ENCODE results near the gene GPC6. TPM values are rescaled to one million over a fixed set of nuclear protein-coding genes. Genes with fewer than 3 reads are reported as not detected.

The GPC6 gene
- total RNA-seq, 1 donor from 2014 or later: 5.5 TPM

DNA sequence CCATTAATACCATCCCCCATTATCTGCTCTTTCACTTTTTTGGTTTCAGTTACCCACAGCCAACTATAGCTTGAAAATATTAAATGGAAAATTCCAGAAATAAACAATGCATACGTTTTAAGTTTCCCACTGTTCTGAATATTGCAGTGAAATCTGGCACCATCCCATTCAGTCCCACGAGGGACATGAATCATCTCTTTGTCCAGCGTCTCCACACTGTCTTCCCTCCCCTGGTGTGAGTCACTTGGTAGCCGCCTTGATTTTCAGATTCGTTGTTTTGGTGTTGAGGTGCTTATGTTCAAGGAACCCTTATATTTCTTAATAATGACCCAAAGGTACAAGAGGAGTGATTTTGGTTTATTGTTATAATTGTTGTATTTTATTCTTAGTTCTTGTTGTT, 1006.8 kb downstream of the GPC6 start:
- TF ChIP-seq, protein P1, sequence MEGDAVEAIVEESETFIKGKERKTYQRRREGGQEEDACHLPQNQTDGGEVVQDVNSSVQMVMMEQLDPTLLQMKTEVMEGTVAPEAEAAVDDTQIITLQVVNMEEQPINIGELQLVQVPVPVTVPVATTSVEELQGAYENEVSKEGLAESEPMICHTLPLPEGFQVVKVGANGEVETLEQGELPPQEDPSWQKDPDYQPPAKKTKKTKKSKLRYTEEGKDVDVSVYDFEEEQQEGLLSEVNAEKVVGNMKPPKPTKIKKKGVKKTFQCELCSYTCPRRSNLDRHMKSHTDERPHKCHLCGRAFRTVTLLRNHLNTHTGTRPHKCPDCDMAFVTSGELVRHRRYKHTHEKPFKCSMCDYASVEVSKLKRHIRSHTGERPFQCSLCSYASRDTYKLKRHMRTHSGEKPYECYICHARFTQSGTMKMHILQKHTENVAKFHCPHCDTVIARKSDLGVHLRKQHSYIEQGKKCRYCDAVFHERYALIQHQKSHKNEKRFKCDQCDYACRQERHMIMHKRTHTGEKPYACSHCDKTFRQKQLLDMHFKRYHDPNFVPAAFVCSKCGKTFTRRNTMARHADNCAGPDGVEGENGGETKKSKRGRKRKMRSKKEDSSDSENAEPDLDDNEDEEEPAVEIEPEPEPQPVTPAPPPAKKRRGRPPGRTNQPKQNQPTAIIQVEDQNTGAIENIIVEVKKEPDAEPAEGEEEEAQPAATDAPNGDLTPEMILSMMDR (IDR thresholded peaks at IDR 0.05; ENCODE audit: insufficient read depth, low read length, severe bottlenecking): no peak
- FAIRE-seq: no peak
- Histone ChIP-seq H3K27me3 (ENCODE audit: control insufficient read depth, insufficient read depth, low read length) (no peaks in the 10 kb centered on the region), H3K4me3 (ENCODE audit: low read depth, low read length) (no peak overlapping the region), H3K36me3 (ENCODE audit: control insufficient read depth, insufficient read depth, low read length) (no peaks in the 10 kb centered on the region)
- DNase-seq (ENCODE audit: low read depth): peak; percentile 65

DNA sequence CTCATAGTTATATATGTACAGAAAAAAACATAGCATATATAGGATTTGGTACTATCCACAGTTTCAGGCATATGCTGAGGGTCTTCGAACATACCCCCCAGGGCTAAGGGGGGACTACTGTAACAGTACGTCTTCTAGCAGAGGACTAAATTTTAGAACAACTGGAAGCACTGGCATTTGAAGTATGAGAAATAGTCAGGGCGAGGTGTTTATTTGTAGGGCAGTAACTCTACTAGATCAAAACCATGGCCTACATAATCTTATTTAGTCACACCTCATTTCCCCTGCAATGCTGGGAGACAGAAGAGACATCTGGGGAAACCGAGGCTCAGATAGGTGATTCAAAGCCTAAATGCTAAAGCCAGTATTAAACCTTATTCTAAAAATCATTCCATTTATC, 1007.2 kb downstream of the GPC6 start:
- Histone ChIP-seq H3K27me3 (ENCODE audit: control insufficient read depth, insufficient read depth, low read length) (no peaks in the 10 kb centered on the region), H3K4me3 (ENCODE audit: low read depth, low read length) (no peak overlapping the region), H3K36me3 (ENCODE audit: control insufficient read depth, insufficient read depth, low read length) (no peaks in the 10 kb centered on the region)
- TF ChIP-seq, protein P1 (IDR thresholded peaks at IDR 0.05; ENCODE audit: insufficient read depth, low read length, severe bottlenecking): no peak
- DNase-seq (ENCODE audit: low read depth): no peak
- FAIRE-seq: no peak

DNA sequence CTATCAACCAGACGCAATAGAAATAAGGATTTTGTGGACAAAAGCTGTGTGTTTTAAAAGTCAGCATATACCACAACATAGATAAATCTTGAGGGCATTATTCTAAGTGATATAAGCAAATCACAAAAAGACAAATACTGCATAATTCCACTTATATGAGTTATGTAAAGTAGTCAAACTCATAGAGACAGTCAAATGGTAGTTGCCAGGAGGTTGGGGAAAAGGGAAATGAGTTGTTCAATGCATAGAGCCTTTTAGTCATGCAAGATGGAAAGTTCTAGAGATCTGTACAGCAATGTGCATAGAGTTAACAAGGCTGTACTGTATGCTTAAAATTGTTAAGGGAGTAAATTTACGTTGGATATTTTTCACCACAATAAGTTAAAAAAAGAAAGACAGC, 1008.1 kb downstream of the GPC6 start:
- H3K27me3 ChIP-seq (ENCODE audit: control insufficient read depth, insufficient read depth, low read length): no peaks in the 10 kb centered on the region
- no peak overlapping the region for H3K4me3 ChIP-seq (ENCODE audit: low read depth, low read length)
- no peaks in the 10 kb centered on the region for H3K36me3 ChIP-seq (ENCODE audit: control insufficient read depth, insufficient read depth, low read length)
- no peak for FAIRE-seq
- no peak for DNase-seq (ENCODE audit: low read depth)
- TF ChIP-seq, protein P1 (IDR thresholded peaks at IDR 0.05; ENCODE audit: insufficient read depth, low read length, severe bottlenecking): no peak

DNA sequence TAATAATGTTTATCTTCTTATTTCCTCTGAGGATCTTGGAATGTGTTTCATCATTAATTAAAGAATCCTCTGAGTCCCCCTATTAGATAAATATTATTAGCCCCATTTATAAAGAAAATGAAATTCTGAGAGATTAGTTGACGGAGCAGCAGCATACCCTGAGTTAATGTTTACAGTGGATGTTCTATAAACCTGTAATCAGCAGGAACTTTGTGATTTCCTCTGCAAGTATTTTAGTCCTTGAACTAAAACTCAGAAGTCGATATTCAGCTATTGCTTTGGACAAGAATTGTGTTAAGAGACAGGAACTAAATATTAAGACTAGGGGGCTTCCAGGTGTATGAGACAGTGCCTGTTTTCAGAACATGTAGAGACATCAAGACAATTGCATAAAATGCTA, 1009.5 kb downstream of the GPC6 start:
- no peak for FAIRE-seq
- no peak for DNase-seq (ENCODE audit: low read depth)

DNA sequence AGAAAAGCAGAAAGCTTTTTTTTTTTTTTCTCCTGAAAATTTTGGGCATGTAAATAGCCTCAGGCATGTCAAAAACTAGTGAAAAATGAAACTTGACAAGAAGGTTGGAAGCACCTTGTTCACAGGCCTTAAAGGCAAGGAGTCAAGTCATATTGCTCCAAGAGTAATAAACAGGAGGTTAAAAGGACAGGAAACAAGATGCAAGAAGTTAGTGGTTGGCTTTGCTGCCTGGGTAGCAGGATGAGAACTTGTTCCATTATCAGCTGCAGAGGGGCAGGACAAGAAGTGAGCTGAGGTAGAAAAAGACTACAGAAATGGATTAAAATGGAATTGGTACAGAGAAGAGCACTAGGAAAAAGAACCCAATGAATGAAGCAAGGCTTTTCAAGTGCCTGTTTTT, 1010.3 kb downstream of the GPC6 start:
- Histone ChIP-seq H3K4me3 (ENCODE audit: low read depth, low read length) (no peak overlapping the region), H3K27me3 (ENCODE audit: control insufficient read depth, insufficient read depth, low read length) (no peaks in the 10 kb centered on the region), H3K36me3 (ENCODE audit: control insufficient read depth, insufficient read depth, low read length) (no peaks in the 10 kb centered on the region)
- TF ChIP-seq, protein P1 (IDR thresholded peaks at IDR 0.05; ENCODE audit: insufficient read depth, low read length, severe bottlenecking): no peak
- FAIRE-seq (no peak), DNase-seq (ENCODE audit: low read depth) (no peak)

More for the DNA sequence above, 1009.5 kb downstream of the GPC6 start:
- H3K27me3 ChIP-seq (ENCODE audit: control insufficient read depth, insufficient read depth, low read length): no peaks in the 10 kb centered on the region
- H3K36me3 ChIP-seq (ENCODE audit: control insufficient read depth, insufficient read depth, low read length): no peaks in the 10 kb centered on the region
- TF ChIP-seq, protein P1 (IDR thresholded peaks at IDR 0.05; ENCODE audit: insufficient read depth, low read length, severe bottlenecking): no peak
- no peak overlapping the region for H3K4me3 ChIP-seq (ENCODE audit: low read depth, low read length)

DNA sequence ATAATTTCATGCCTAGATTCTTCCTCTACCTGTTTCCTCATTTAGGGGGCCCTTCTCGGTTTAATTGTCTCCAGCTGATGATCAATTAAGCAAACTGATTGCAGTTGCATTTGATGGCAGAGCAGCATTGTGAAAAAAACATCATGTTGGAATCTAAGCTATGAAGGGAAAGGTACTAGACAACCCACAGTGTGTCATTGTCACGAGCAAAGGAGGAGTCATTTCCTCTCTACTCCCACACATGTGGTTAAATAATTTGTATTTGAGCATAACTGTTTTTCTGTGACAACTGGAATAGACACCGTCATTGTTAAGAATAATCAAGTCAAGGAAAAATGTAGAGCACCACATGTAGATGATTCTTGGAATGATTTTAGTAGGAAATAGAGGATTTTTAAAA, 1012.5 kb downstream of the GPC6 start:
- FAIRE-seq (no peak), DNase-seq (ENCODE audit: low read depth) (peak; percentile 8)
- H3K4me3 ChIP-seq (ENCODE audit: low read depth, low read length): no peak overlapping the region
- TF ChIP-seq, protein P1 (IDR thresholded peaks at IDR 0.05; ENCODE audit: insufficient read depth, low read length, severe bottlenecking): no peak
- no peaks in the 10 kb centered on the region for H3K27me3 ChIP-seq (ENCODE audit: control insufficient read depth, insufficient read depth, low read length)
- no peaks in the 10 kb centered on the region for H3K36me3 ChIP-seq (ENCODE audit: control insufficient read depth, insufficient read depth, low read length)
